Activated CD8-positive, alpha-beta T cell treated with anti-CD3 and anti-CD28 coated beads for 36 hours (primary cell): Measurements from ENCODE around the gene B3GLCT. TPM values are rescaled to one million over a fixed set of nuclear protein-coding genes. Genes with fewer than 3 reads are reported as not detected.
"Not testable (repeated sequence)": the region's sequence is repeated elsewhere in the genome, so short reads cannot be mapped to it uniquely, and the experiment has no call there.

ENCODE experiments used
- ATAC-seq: fragments of 200-7000 bp; cut with Tn5 transposase; one replicate; pipeline ENCODE4 v1.10.0; 2021; ENCODE audit warnings: mild to moderate bottlenecking, moderate library complexity
- CTCF ChIA-PET: fragments of 350-600 bp; sonication (Branson Sonifier 250); formaldehyde crosslinking; loops from one replicate; lab custom pipeline; 2021; ENCODE audit warnings: antibody characterized with exemption; lab: Charles Lee
- POLR2A ChIA-PET: fragments of 350-600 bp; sonication (Branson Sonifier 250); formaldehyde crosslinking; loops from one replicate; lab custom pipeline; 2021; ENCODE audit warnings: antibody characterized with exemption; lab: Charles Lee
- DNase-seq: peaks from one replicate; pipeline ENCODE4 v3.0.0-alpha.2; 2020
- H3K27ac Mint-ChIP-seq: one replicate; pipeline ENCODE4 v1.8.0; 2021; ENCODE audit warnings: mild to moderate bottlenecking, mixed read lengths
- H3K27me3 Mint-ChIP-seq: one replicate; pipeline ENCODE4 v1.8.0; 2021; ENCODE audit warnings: mixed read lengths
- H3K36me3 Mint-ChIP-seq: one replicate; pipeline ENCODE4 v1.8.0; 2021; ENCODE audit warnings: low read depth, mixed read lengths
- H3K4me1 Mint-ChIP-seq: one replicate; pipeline ENCODE4 v1.8.0; 2021; ENCODE audit warnings: low read depth, mixed read lengths
- H3K4me3 Mint-ChIP-seq: one replicate; pipeline ENCODE4 v1.8.0; 2021; ENCODE audit warnings: mild to moderate bottlenecking, moderate library complexity, mixed read lengths
- H3K9me3 Mint-ChIP-seq: one replicate; pipeline ENCODE4 v1.8.0; 2021; ENCODE audit warnings: mixed read lengths
- CTCF ChIP-seq: fragments of 200-600 bp; IDR thresholded peaks from one replicate; pipeline ENCODE4 v1.8.0; 2022; ENCODE audit warnings: antibody characterized with exemption, mild to moderate bottlenecking
- intact Hi-C: fragments of 100-400 bp; cut with micrococcal nuclease; formaldehyde crosslinking; loops from one replicate; pipeline ENCODE4 v1.10.0; 2022
- total RNA-seq, 2 experiments: library from RNA; stranded (reverse); gene quantifications; one replicate each; pipeline ENCODE4 v1.2.3, GENCODE V29; 2021

Gene B3GLCT
- total RNA-seq, 2 experiments from 2014 or later, result 2.4 to 2.5 TPM

GRCh38 chr13:31214435-31214834, 14.7 kb downstream of the B3GLCT start:
- H3K27me3 Mint-ChIP-seq, result no peaks in the 10 kb centered on the region
- H3K4me1 Mint-ChIP-seq, result peaks cover 23% of the 10 kb centered on the region
- H3K4me3 Mint-ChIP-seq, result no peak overlapping the region
- ATAC-seq, result no peak
- no peak for TF ChIP-seq CTCF
- H3K9me3 Mint-ChIP-seq, result no peaks in the 10 kb centered on the region
- H3K27ac Mint-ChIP-seq, result peak overlapping the region; percentile 86
- peaks cover 12% of the 10 kb centered on the region for H3K36me3 Mint-ChIP-seq
- CTCF ChIA-PET, result interaction anchor here (1.5 to 2.1 kb wide), 2 partner anchors 21 to 22 kb away, joined by 5 to 6 read pairs; no protein-coding TSS in a partner anchor
- POLR2A ChIA-PET, result no interaction called here
- intact Hi-C loops, result no loop called here
- no peak for DNase-seq

GRCh38 chr13:31216916-31217315, 17.1 kb downstream of the B3GLCT start:
- CTCF ChIA-PET, result interaction anchor here (1.0 to 1.2 kb wide), 3 partner anchors 9 to 19 kb away, joined by 3 to 4 read pairs (median 3); partner anchors contain the start of gene B3GLCT
- intact Hi-C loops, POLR2A ChIA-PET: not testable (repeated sequence)

GRCh38 chr13:31219909-31220598, 20.3 kb downstream of the B3GLCT start:
- Mint-ChIP-seq H3K4me1 (no peaks in the 10 kb centered on the region), H3K4me3 (no peak overlapping the region), H3K27ac (no peak overlapping the region), H3K36me3 (peaks cover 12% of the 10 kb centered on the region), H3K27me3 (no peaks in the 10 kb centered on the region), H3K9me3 (no peaks in the 10 kb centered on the region)
- intact Hi-C loops, result no loop called here
- ATAC-seq (no peak), DNase-seq (no peak)
- no peak for TF ChIP-seq CTCF
- POLR2A ChIA-PET, result no interaction called here
- CTCF ChIA-PET, result interaction anchor here (1.1 to 3.5 kb wide), 4 partner anchors 11 to 205 kb away, joined by 4 to 11 read pairs (median 7); no protein-coding TSS in a partner anchor

More at GRCh38 chr13:31216916-31217315, 17.1 kb downstream of the B3GLCT start:
- Mint-ChIP-seq H3K36me3 (peaks cover 12% of the 10 kb centered on the region), H3K4me1 (peaks cover 18% of the 10 kb centered on the region)
- H3K27ac Mint-ChIP-seq, H3K4me3 Mint-ChIP-seq, H3K9me3 Mint-ChIP-seq, H3K27me3 Mint-ChIP-seq, ATAC-seq, DNase-seq: not testable (repeated sequence)

GRCh38 chr13:31221057-31221456, 21.3 kb downstream of the B3GLCT start:
- ChIA-PET POLR2A (no interaction called here), CTCF (interaction anchor here (2.5 to 3.5 kb wide), 2 partner anchors 15 to 204 kb away, joined by 9 to 11 read pairs; no protein-coding TSS in a partner anchor)
- H3K27ac Mint-ChIP-seq, result no peak overlapping the region
- ATAC-seq (no peak), DNase-seq (no peak)
- H3K4me3 Mint-ChIP-seq, result no peak overlapping the region
- H3K27me3 Mint-ChIP-seq, result no peaks in the 10 kb centered on the region
- H3K9me3 Mint-ChIP-seq, result no peaks in the 10 kb centered on the region
- intact Hi-C loops, result no loop called here
- peaks cover 12% of the 10 kb centered on the region for H3K36me3 Mint-ChIP-seq
- H3K4me1 Mint-ChIP-seq, result no peaks in the 10 kb centered on the region
- TF ChIP-seq CTCF, result no peak

GRCh38 chr13:31223215-31223614, 23.4 kb downstream of the B3GLCT start:
- no peak for TF ChIP-seq CTCF
- Mint-ChIP-seq H3K4me1 (peaks cover 5% of the 10 kb centered on the region), H3K27me3 (no peaks in the 10 kb centered on the region), H3K36me3 (peaks cover 2% of the 10 kb centered on the region), H3K9me3 (no peaks in the 10 kb centered on the region), H3K27ac (no peak overlapping the region), H3K4me3 (no peak overlapping the region)
- intact Hi-C loops, result no loop called here
- DNase-seq (no peak), ATAC-seq (no peak)
- CTCF ChIA-PET, result interaction anchor here (0.8 to 1.0 kb wide), 2 partner anchors 10 to 13 kb away, joined by 3 read pairs; no protein-coding TSS in a partner anchor
- POLR2A ChIA-PET, result interaction anchor here (0.5 kb wide), 1 partner anchor 191 kb away, joined by 3 read pairs; no protein-coding TSS in a partner anchor
